Measurements from ENCODE around the gene KRTCAP2.
"Not testable (repeated sequence)": the region's sequence is repeated elsewhere in the genome, so short reads cannot be mapped to it uniquely, and the experiment has no call there.

Gene KRTCAP2

DNA sequence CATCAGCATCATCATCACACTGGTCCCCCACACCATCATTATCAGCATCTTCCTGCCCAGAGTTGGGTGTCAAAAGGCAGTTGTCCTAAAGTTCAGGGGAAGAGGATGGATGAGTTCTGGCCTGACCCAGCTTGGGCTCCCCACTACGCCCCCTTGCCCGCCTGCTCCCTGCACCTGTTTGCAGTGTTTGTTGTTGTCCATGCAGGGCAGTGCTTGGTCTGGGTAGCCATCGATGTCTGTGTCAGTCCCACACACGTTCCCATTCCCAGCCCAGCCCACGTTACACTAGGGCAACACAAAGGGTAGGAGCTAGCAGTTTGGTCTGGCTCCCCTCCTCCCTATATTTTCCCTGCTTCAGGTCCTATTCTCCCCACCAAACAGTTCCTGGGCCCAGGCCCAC, 27.8 kb upstream of the KRTCAP2 start:
- DNase-seq (ENCODE audit: low read depth in 1 of 2, low spot score in 1 of 2): no peak

DNA sequence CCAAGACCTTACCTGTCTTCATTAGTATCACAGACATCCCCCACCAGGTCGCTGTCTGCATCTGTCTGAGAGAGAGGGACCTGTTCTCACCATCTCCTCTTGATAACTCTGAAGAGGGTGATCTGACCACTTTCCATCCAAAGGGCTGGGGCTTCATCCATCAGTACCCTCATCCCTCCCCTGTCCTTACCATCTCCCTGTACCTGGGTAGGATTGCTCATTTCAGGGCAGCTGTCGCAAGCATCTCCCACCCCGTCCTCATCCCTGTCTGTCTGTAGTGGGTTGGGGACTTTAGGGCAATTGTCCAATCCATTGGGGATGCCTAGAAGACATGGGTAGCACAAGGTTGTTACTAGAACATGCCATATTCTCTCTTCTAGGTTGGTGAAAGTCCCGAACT, 26.7 kb upstream of the KRTCAP2 start:
- DNase-seq (ENCODE audit: low read depth in 1 of 2, low spot score in 1 of 2): no peak

DNA sequence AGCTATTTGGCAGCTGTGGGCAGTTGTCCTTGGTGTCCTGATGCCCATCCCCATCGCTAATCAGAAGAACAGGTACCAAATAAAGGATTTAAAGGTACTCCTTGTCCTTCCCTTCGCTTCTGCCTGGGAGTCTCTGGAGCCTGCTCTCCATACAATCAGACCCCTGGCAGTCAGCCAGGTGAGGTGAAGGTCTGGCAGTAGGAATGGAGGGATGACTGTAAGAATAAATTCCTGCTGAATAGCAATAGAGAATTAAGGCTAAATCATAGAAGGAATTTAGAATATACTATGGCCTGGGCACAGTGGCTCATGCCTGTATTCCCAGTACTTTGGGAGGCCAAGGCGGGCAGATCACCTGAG, 25.4 kb upstream of the KRTCAP2 start:
- no peak for DNase-seq (ENCODE audit: low read depth in 1 of 2, low spot score in 1 of 2)

DNA sequence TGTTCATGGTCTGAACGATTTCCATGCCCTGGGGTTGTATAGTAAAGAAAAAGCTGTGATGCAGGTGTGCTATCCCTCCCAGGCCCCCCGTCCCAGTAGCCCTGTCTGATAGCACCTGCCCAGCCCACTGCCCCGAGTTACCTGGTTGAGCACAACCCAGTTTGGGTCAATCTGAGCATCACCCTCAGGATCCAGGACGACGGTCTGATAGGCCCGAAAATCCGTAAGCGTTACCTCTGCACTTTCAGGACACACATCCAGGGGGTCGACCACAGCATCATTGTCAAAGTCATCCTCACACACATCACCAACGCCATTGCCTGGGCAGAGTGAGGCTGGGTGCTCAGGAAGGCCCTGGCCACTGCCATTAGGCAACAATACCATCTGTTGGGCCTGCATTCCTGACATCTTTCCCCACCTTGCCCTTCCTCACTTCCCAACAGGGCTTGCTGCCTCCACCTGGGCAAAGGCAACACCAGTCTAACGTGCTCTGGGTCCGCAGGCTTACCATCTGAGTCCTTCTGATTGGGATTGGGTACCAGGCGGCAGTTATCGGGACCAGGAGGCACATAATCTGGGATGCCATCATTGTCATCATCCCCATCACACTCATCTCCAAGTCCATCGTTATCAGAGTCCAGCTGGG, 24.9 kb upstream of the KRTCAP2 start:
- DNase-seq (ENCODE audit: low read depth in 1 of 2, low spot score in 1 of 2): no peak

DNA sequence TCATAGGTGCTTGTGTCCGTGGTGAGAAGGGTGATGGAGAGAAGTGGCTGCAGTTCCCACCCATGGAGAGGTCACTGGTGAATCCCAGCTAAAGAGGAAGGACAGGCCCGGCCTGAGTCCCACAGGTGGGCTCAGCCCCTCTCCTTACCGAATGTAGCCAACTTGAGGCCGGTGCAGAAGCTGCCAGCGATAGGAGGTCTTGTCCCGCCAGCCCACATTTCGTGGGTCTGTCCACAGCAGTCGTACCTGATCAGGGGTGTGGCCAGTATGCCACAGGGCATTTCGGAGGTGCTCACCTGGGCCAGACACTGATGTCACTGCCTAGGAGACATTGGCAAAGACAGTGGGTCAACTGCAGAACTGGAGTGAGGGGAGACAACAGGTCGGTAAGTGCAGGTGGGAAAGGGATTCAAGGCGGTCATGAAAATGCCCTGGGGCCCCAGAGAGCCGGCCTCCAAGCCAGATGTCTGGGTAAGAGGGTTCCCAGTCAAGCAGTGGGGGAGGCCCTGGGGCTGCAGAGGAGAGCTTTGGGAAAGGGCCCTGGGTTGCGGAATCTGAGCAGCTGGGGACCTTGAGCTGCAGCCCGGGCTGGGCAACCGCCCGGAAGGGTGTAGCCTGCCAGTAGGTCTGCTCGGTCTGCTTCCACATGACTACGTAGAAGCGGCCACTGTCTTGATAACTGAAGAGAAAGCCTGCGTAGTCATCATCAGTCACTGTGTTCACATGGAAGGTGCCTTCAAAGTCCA, 24.0 kb upstream of the KRTCAP2 start:
- no peak for DNase-seq (ENCODE audit: low read depth in 1 of 2, low spot score in 1 of 2)

DNA sequence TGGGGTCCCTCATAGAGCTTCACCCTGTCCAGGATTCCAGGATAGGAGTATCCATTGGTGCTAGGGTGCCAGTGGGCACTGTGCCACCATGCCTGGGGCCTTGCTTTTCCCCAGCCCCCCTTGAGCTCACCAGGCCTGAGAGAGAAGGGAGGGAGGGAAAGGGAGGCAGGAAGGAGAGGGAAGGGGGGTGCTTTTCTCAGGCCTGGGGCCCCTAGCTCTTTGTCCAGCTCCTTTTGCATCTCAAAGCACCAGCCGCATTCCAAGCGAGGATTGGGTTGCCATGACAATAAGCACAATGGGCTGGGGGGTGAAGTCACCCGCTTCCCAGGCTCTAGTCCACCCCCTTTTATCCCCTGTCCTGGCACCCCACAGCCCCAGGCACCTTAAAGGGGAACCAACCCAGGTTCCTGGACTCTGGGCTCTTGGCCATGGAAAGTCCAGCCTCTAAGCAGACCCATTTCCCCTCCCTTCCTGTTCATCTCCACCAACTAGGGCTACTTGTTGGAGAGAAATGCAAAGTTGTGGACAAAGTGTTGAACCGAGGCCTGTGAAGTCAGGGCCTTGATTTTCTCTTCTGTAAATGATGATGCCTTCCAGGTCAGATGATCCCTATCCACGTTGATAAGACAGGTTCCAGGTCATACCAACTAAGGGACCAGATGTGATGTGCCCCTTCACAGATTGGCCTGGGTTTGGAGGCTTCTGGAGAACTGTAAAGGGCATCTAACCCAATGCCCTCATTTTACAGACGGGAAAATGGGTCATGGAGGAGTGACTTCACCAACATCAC, 23.2 kb upstream of the KRTCAP2 start:
- no peak for DNase-seq (ENCODE audit: low read depth in 1 of 2, low spot score in 1 of 2)

DNA sequence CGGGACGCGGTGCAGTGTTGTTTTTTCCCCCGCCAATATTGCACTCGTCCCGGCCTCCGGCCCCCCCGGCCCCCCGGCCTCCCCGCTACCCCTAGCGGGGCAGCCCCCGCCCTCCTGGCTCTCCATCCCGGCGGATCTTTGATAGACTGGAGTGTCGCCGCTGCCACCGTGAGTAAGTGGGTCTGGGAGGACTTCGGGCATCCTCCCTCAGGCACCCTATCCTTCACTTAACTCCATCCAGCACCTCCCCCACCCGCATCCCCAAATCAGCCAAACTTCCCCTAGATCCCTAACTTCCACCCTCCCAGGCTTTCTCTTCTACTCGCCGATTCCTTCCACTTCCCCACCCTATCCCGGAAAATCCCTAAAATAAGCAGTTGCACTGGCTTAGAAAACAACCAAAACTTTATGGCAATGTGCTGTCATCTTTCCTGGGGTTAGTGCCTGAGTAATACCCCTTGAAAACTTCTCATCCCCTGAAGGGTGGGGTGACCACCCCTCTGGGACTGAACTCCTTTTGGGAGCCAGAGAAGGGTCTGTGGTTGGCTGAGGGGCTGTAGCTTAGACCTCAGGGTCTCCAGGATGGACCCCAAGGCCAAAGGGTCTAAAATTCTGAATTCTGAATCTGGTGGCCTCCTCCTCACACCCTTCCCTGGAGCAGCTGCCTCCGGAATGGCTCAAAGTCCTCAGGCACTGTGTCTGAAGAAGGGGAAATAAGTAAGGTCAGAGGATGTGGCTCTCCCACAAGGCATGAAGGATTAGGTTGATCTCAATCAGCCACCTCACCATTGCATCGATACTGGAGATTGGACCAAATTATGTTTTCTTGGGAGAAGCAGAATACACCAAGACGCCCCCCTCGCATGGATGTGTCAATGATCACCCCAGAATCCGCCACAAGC, 22.3 kb upstream of the KRTCAP2 start:
- DNase-seq (ENCODE audit: low read depth in 1 of 2, low spot score in 1 of 2): no peak

DNA sequence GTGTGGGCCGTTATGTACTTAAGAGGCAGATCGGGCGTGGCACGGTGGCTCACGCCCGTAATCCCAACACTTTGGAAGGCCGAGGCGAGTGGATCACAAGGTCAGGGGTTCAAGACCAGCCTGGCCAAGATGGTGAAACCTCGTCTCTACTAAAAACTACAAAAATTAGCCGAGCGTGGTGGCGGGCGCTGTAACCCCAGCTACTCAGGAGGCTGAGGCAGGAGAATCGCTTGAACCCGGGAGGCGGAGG, 20.8 kb upstream of the KRTCAP2 start:
- DNase-seq (ENCODE audit: low read depth in 1 of 2, low spot score in 1 of 2): not testable (repeated sequence)

DNA sequence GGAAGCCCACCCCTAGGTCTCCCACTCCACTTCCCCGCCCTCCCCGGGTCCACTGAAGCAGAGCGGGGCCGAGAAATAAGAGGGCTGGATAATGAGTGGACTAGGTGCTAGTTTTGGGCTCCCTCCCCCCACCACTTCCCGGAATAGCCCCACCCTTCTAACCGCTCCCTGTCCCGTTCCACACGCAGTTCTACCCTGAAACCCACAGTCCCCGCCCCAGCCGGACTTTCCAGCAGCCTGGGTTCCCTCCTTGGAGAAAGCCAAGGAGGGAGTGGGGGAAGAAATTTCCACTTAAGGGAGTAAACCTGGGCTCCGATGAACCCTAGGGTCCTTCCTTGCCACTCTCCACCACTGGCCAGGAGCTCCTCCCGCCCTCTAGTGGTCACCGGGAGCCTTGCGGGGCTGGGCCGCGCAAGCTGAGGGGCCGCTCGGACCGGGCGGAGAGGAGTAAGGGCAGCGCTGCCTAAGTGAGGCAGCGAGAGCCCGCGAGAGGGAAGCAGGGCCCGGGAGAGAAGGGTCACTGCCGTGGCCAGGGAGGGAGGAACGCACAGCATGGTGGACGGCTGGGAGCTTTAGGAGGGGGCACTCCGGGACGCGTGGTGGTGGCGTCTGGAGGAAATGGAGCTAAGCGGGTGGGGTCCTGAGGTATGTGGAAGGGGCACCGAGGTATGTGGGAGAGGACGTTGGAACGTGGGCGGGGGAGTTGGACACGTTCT, 20.3 kb upstream of the KRTCAP2 start:
- peak; percentile 39 to 64 for DNase-seq (ENCODE audit: low read depth in 1 of 2, low spot score in 1 of 2)

DNA sequence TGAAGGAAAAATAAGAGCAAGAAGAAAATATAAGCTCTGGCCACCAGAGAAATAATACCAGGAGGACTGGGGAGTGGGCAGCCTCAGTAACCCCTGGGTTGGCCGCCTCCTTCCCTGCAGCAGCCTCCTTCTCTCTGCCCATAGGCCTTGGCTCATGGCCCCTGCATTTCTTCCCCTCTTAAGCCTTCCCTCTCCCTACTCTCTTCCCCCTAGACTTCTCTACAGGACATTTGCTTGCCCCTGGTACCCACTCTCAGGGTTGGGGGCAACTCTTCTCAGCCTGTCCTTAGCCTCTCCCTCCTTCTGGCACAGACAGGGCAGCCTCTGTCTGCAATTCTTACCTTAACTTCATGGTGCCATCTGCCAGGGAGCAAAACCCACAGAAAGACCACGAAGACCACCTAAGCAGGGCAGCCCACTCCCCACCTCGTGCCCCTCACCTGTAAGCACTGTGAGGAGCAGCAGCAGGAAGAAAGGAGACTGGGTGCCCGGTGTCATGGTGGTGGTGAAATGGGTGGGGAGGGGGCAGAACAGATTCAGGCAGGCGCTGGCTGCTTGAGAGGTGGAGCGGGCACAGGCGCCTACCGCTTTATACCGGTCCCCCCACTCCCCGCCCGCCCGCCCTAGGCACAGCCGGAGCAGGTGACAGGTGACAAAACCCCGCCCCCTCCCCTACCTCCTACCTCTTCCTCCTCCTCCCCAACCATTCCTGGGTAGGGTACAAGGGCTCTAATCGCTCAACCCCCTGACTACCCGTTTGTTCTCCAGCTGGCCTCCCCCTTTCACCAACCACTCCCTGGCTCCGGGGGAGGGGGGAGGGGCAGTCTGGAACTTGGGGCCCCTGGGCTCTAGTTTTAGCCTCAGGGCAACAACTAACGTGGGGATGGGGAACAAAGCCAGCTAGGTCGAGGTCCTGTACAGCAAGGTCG, 19.5 kb upstream of the KRTCAP2 start:
- DNase-seq (ENCODE audit: low read depth in 1 of 2, low spot score in 1 of 2): no peak

DNA sequence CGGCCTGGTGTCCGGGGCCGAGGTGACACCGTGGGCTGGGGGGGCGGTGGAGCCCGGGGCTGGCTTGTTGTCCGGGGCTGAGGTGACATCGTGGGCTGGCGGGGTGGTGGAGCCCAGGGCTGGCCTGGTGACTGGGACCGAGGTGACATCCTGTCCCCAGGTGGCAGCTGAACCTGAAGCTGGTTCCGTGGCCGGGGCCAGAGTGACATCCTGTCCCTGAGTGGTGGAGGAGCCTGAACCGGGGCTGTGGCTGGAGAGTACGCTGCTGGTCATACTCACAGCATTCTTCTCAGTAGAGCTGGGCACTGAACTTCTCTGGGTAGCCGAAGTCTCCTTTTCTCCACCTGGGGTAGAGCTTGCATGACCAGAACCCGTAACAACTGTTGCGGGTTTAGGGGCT, 18.8 kb upstream of the KRTCAP2 start:
- no peak for DNase-seq (ENCODE audit: low read depth in 1 of 2, low spot score in 1 of 2)

DNA sequence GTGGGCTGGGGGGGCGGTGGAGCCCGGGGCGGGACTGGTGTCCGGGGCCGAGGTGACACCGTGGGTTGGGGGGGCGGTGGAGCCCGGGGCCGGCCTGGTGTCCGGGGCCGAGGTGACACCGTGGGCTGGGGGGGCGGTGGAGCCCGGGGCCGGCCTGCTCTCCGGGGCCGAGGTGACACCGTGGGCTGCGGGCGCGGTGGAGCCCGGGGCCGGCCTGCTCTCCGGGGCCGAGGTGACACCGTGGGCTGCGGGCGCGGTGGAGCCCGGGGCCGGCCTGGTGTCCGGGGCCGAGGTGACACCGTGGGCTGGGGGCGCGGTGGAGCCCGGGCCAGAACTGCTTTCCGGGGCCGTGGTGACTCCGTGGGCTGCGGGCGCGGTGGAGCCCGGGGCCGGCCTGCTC, 16.8 kb upstream of the KRTCAP2 start:
- DNase-seq (ENCODE audit: low read depth in 1 of 2, low spot score in 1 of 2): not testable (repeated sequence)

DNA sequence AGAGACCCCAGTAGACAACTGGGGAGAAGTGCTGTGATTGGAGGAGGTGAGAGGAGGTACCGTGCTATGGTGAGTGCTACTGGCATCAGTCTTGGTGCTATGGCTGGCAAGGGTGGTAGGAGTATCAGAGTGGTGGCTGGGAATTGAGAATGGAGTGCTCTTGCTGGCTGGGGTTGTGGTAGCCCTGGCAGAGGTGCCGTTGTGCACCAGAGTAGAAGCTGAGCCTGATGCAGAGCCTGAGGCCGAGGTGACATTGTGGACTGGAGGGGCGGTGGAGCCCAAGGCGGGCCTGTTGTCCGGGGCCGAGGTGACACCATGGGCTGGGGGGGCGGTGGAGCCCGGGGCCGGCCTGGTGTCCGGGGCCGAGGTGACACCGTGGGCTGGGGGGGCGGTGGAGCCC, 15.2 kb upstream of the KRTCAP2 start:
- no peak for DNase-seq (ENCODE audit: low read depth in 1 of 2, low spot score in 1 of 2)

DNA sequence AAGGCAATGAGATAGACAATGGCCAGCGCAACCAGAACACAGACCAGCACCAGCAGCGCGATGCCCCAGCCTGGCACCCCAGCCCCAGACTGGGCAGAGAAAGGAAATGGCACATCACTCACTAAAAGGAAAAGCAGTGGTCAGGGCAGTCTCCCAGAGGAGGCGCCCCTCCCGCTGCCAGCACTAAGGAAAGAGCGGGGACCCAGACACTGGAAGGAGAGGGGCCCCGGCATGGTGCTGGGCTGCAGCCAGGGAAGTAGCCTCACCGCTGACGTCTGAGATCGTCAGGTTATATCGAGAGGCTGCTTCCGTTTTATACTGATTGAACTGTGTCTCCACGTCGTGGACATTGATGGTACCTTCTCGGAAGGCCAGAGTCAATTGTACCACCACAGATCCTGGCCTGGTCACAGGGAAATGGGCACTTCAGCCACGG, 14.4 kb upstream of the KRTCAP2 start:
- no peak for DNase-seq (ENCODE audit: low read depth in 1 of 2, low spot score in 1 of 2)

DNA sequence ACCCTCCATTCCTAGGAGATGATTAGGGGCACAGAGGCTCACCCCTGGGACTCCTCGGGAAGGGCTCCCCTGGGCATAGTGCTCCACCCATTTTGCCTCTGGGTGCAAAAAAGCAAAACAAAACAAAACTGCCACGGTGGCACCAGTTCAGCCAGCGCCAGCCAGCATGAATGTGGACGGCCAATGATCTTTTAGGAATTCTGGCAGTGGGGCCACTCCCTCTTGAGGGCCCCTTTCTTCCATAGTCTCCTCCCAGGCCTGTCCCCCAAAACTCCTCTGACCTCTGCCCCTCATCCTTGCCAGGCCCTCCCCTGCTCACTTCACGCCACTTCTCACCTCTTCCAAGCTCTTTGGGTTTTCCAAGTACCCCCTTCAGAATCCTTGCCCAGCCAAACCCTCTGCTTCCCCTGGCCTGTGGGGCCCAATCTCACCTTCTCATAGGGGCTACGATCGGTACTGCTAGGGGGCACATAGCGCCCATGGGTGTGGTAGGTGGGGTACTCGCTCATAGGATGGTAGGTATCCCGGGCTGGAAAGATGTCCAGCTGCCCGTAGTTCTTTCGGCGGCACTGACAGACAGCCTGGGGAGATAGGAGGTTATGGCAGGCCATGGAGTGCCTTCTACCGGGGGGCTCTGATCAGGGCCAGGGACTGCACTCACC, 13.8 kb upstream of the KRTCAP2 start:
- no peak for DNase-seq (ENCODE audit: low read depth in 1 of 2, low spot score in 1 of 2)

DNA sequence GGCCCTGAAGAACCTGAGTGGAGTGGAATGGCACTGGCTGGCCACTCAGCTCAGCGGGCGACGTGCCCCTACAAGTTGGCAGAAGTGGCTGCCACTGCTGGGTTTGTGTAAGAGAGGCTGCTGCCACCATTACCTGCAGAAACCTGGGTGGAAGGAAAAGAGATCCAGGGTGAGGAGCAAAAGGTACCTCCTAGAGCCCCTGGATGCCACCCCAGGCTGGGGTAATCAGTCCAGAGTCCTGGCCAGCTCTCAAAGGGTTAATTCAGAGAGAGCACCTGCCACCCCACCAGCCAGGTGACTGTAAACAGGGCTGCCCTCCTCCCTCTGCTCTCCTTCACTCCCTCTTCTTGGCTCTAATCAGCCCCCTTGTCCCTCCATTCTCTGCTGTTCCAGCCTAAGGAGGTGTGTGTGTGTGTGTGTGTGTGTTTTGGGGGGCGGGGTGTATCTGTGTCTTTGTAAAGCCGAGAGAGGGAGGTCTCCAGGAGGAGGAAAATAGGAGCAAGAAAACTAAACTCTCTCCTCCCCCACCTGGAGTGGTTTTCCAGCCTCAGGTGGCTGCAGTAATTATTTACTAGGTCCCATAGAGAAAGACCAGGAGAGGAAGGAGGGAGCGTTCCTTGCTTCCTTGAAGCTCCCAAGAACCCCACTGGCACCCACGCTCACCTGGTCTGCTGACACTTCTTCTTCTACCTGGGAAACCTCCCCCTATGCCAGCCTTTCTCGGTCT, 13.1 kb upstream of the KRTCAP2 start:
- no peak for DNase-seq (ENCODE audit: low read depth in 1 of 2, low spot score in 1 of 2)

DNA sequence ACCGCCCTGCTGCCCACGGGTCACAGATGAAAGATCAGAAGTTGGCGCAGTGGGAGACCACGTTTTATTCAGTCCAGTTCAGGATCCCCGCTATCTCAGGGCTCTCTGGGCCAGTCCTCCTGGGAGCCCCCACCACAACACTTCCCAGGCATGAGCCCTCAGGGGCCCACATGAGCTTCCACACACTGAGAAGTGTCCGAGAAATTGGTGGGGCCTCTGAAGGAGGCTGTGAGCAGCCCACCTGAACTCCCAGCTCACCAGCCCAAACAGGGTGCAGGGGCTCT, 12.6 kb upstream of the KRTCAP2 start:
- DNase-seq (ENCODE audit: low read depth in 1 of 2, low spot score in 1 of 2): no peak

DNA sequence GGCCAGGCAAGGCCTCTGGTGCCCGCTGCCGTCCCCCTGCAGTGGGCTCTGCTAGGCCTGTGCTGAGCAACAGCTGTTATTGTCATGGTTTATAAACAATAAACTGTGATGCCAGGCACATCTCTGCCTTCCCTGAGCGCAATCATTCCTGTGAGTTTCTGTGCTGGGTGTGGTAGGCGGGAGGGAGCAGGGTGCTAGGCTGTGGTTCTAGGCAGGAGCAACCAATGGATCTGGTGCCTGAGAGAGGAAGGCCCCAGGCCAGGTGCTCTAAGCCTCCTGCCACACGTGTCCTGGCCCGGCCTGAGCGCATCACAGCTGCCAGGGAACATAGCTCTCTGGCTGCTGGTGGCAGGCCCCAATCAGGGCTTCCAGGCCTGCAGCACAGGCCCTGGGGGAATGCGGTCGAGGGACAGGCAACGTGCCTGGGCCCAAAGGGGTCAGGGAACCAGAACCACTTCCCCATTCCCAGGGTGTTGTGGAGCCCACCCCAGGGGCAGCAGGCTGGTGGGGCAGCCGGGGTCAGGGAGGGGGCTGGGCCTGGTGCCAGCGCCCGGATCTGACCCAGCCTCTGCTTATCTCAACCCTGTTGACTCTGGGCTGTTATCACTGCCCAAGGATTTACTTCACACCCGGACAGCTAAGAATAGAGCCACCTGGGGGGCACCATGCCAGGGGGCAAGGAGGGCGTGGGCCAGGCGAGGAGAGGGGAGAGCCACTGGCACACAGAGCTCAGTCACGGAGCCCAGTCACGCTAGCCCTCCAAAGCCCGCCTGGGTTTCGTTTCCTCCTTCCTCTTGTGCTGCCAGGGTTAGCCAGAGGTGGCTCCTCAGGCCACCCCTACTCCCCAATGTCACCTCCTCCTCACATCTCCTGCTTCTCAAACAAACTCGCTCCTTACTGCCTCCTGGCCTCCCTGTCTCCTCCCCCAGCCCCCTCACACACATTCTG, 12.0 kb upstream of the KRTCAP2 start:
- DNase-seq (ENCODE audit: low read depth in 1 of 2, low spot score in 1 of 2): no peak
